H1 (cell line): ENCODE results near the gene BLOC1S1.

ENCODE experiments used
- CHD2 ChIP-seq: IDR thresholded peaks from 2 replicates; pipeline ENCODE4 v1.6.1; 2012; ENCODE audit warnings: low read length, improper control_type of control experiment
- EZH2 ChIP-seq: fragments of 200-600 bp; sonication (generic); IDR thresholded peaks from 2 replicates; pipeline ENCODE4 v1.7.1; 2012; ENCODE audit warnings: low read depth, mild to moderate bottlenecking, moderate library complexity, low read length, inconsistent platforms; ENCODE audit not compliant: severe bottlenecking

DNA sequence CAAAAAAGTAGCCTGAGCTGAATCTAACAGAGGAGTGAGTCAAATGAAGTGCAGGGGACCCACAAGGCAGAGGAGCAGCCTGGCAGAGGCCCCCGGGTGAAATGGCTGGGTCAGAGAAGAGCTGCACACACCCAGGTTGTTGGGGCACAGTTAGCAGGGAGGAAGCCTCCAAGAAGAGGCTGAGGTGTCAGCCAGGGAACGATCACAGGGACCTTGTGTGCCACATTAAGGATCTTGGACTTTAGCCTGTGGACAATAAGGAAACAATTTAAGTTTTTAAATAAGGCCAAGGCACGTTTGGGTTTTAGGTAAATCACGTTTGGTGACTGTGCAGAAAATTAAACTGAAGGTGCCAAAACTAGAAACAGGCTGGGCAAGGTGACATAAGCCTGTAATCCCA lies 44.1 kb upstream of the BLOC1S1 start:
- no peak for TF ChIP-seq CHD2
- no peak for TF ChIP-seq EZH2
